ENCODE data around the gene CERS6. TPM values are rescaled to one million over a fixed set of nuclear protein-coding genes. Genes with fewer than 3 reads are reported as not detected.

The CERS6 gene
- total and polyA plus RNA-seq, 10 of the 15 experiments (the other 5 are each of a cell fraction or from before 2014, with no cell fraction given), result 1.3 to 20.4 (median 14.1) TPM

DNA sequence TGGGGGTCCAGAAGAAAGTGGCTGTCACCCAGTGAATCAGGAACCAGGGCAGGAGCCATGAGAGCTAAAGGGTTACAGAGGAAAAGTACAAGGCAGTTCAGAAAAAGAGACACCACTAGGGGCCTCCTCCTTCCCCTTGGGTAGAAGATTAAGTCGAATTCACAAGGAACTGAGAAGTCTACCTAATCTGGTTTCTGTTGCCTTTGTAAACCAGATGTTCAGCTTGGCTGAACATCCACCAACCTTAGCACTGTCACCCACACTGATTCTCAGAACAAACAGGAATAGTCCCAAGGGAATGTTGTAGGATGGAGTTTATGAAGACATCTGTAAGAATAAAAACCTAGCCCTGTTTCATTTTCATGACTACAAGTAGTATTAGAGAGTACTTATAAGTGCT lies 256.0 kb downstream of the CERS6 start (continued):
- TF ChIP-seq, protein P1, sequence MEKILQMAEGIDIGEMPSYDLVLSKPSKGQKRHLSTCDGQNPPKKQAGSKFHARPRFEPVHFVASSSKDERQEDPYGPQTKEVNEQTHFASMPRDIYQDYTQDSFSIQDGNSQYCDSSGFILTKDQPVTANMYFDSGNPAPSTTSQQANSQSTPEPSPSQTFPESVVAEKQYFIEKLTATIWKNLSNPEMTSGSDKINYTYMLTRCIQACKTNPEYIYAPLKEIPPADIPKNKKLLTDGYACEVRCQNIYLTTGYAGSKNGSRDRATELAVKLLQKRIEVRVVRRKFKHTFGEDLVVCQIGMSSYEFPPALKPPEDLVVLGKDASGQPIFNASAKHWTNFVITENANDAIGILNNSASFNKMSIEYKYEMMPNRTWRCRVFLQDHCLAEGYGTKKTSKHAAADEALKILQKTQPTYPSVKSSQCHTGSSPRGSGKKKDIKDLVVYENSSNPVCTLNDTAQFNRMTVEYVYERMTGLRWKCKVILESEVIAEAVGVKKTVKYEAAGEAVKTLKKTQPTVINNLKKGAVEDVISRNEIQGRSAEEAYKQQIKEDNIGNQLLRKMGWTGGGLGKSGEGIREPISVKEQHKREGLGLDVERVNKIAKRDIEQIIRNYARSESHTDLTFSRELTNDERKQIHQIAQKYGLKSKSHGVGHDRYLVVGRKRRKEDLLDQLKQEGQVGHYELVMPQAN (conservative IDR thresholded peaks at IDR 0.05), result no peak
- TF ChIP-seq MTA2 (IDR thresholded peaks at IDR 0.05; ENCODE audit: low read depth) (peak; percentile 83), HCFC1 (IDR thresholded peaks at IDR 0.05; ENCODE audit: low read length) (no peak), ESRRA (IDR thresholded peaks at IDR 0.05; ENCODE audit: low read length) (no peak), TBL1XR1 (IDR thresholded peaks at IDR 0.05; ENCODE audit: low read depth, low read length) (no peak), POLR2A (IDR thresholded peaks at IDR 0.05; ENCODE audit: low read depth, low read length) (no peak), ZNF274 (IDR thresholded peaks at IDR 0.05; ENCODE audit: insufficient read depth, insufficient read length) (no peak), SIN3A (IDR thresholded peaks at IDR 0.05; ENCODE audit: low read depth, low read length) (no peak), IKZF2 (IDR thresholded peaks at IDR 0.05) (peak; percentile 98 to 99), CREB1 (IDR thresholded peaks at IDR 0.05; ENCODE audit: low read depth) (no peak), BCL11A (IDR thresholded peaks at IDR 0.05; ENCODE audit: low read depth, low read length) (peak; percentile 85), MTA3 (IDR thresholded peaks at IDR 0.05; ENCODE audit: borderline replicate concordance, low read length) (no peak; the same call in 1 of the 2 replicates), MXI1 (IDR thresholded peaks at IDR 0.05; ENCODE audit: low read depth, low read length) (no peak), TARDBP (IDR thresholded peaks at IDR 0.05; ENCODE audit: borderline replicate concordance) (no peak), MEF2A (IDR thresholded peaks at IDR 0.05; ENCODE audit: insufficient read depth, low read depth, low read length) (peak; percentile 66; the same call in 1 of the 2 replicates), GABPA (IDR thresholded peaks at IDR 0.05; ENCODE audit: low read depth) (no peak), CBX5 (IDR thresholded peaks at IDR 0.05; ENCODE audit: low read depth) (peak; percentile 56; the same call in 1 of the 2 replicates), SMAD1 (IDR thresholded peaks at IDR 0.05; ENCODE audit: low read depth, partially characterized antibody) (peak; percentile 37), LARP7 (IDR thresholded peaks at IDR 0.05) (no peak)
- TF ChIP-seq, protein P2, sequence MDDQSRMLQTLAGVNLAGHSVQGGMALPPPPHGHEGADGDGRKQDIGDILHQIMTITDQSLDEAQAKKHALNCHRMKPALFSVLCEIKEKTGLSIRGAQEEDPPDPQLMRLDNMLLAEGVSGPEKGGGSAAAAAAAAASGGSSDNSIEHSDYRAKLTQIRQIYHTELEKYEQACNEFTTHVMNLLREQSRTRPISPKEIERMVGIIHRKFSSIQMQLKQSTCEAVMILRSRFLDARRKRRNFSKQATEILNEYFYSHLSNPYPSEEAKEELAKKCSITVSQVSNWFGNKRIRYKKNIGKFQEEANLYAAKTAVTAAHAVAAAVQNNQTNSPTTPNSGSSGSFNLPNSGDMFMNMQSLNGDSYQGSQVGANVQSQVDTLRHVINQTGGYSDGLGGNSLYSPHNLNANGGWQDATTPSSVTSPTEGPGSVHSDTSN (IDR thresholded peaks at IDR 0.05; ENCODE audit: insufficient replicate concordance, low read depth, low read length), result no peak
- TF ChIP-seq, protein P3, sequence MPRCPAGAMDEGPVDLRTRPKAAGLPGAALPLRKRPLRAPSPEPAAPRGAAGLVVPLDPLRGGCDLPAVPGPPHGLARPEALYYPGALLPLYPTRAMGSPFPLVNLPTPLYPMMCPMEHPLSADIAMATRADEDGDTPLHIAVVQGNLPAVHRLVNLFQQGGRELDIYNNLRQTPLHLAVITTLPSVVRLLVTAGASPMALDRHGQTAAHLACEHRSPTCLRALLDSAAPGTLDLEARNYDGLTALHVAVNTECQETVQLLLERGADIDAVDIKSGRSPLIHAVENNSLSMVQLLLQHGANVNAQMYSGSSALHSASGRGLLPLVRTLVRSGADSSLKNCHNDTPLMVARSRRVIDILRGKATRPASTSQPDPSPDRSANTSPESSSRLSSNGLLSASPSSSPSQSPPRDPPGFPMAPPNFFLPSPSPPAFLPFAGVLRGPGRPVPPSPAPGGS (IDR thresholded peaks at IDR 0.05; ENCODE audit: borderline replicate concordance, insufficient read depth, low read depth, low read length, poor library complexity, severe bottlenecking), result peak; percentile 75
- TF ChIP-seq, protein P4, sequence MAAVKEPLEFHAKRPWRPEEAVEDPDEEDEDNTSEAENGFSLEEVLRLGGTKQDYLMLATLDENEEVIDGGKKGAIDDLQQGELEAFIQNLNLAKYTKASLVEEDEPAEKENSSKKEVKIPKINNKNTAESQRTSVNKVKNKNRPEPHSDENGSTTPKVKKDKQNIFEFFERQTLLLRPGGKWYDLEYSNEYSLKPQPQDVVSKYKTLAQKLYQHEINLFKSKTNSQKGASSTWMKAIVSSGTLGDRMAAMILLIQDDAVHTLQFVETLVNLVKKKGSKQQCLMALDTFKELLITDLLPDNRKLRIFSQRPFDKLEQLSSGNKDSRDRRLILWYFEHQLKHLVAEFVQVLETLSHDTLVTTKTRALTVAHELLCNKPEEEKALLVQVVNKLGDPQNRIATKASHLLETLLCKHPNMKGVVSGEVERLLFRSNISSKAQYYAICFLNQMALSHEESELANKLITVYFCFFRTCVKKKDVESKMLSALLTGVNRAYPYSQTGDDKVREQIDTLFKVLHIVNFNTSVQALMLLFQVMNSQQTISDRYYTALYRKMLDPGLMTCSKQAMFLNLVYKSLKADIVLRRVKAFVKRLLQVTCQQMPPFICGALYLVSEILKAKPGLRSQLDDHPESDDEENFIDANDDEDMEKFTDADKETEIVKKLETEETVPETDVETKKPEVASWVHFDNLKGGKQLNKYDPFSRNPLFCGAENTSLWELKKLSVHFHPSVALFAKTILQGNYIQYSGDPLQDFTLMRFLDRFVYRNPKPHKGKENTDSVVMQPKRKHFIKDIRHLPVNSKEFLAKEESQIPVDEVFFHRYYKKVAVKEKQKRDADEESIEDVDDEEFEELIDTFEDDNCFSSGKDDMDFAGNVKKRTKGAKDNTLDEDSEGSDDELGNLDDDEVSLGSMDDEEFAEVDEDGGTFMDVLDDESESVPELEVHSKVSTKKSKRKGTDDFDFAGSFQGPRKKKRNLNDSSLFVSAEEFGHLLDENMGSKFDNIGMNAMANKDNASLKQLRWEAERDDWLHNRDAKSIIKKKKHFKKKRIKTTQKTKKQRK (IDR thresholded peaks at IDR 0.05; ENCODE audit: low read depth, low read length), result no peak
- TF ChIP-seq, protein P5, sequence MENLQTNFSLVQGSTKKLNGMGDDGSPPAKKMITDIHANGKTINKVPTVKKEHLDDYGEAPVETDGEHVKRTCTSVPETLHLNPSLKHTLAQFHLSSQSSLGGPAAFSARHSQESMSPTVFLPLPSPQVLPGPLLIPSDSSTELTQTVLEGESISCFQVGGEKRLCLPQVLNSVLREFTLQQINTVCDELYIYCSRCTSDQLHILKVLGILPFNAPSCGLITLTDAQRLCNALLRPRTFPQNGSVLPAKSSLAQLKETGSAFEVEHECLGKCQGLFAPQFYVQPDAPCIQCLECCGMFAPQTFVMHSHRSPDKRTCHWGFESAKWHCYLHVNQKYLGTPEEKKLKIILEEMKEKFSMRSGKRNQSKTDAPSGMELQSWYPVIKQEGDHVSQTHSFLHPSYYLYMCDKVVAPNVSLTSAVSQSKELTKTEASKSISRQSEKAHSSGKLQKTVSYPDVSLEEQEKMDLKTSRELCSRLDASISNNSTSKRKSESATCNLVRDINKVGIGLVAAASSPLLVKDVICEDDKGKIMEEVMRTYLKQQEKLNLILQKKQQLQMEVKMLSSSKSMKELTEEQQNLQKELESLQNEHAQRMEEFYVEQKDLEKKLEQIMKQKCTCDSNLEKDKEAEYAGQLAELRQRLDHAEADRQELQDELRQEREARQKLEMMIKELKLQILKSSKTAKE (IDR thresholded peaks at IDR 0.05; ENCODE audit: low read depth, poor library complexity, severe bottlenecking), result peak; percentile 62

Measured in GM12878 (cell line).